Endothelial cell (in vitro differentiated cells): Measurements from ENCODE around the gene NFIB. TPM values are rescaled to one million over a fixed set of nuclear protein-coding genes. Genes with fewer than 3 reads are reported as not detected.

Experiments used
- DNase-seq: peaks from one replicate; pipeline ENCODE4 v3.0.0; 2021; ENCODE audit warnings: low spot score
- H3K27ac Mint-ChIP-seq: one replicate; pipeline ENCODE4 v1.8.0; 2021; ENCODE audit warnings: mixed read lengths, inconsistent platforms; ENCODE audit not compliant: unreplicated experiment
- H3K27me3 Mint-ChIP-seq: one replicate; pipeline ENCODE4 v1.8.0; 2021; ENCODE audit warnings: mild to moderate bottlenecking, moderate library complexity, mixed read lengths, inconsistent platforms; ENCODE audit not compliant: unreplicated experiment
- H3K36me3 Mint-ChIP-seq: one replicate; pipeline ENCODE4 v1.8.0; 2021; ENCODE audit warnings: mild to moderate bottlenecking, low read depth, mixed read lengths, inconsistent platforms; ENCODE audit not compliant: unreplicated experiment
- H3K4me1 Mint-ChIP-seq: one replicate; pipeline ENCODE4 v1.8.0; 2021; ENCODE audit warnings: mild to moderate bottlenecking, mixed read lengths, inconsistent platforms; ENCODE audit not compliant: unreplicated experiment
- H3K4me3 Mint-ChIP-seq: one replicate; pipeline ENCODE4 v1.8.0; 2021; ENCODE audit warnings: mild to moderate bottlenecking, mixed read lengths, inconsistent platforms; ENCODE audit not compliant: unreplicated experiment
- H3K9me3 Mint-ChIP-seq: one replicate; pipeline ENCODE4 v1.8.0; 2021; ENCODE audit warnings: mixed read lengths, inconsistent platforms; ENCODE audit not compliant: unreplicated experiment
- CTCF ChIP-seq: fragments of 200-600 bp; sonication (generic); IDR thresholded peaks from one replicate; pipeline ENCODE4 v1.5.0; 2021; ENCODE audit warnings: antibody characterized with exemption; ENCODE audit not compliant: unreplicated experiment
- total RNA-seq: library from RNA; stranded (reverse); fragmentation: NEBNext Ultra II Directional; extraction: Animal tissue kit (Norgen Biotek cat#: 25700); gene quantifications from one replicate; pipeline ENCODE4 v1.2.1, GENCODE V29; 2021; ENCODE audit not compliant: unreplicated experiment

The NFIB gene
- total RNA-seq, 1 donor from 2014 or later = 120 TPM

- peaks cover 4% of the 10 kb centered on the region for H3K27me3 Mint-ChIP-seq
- H3K4me3 Mint-ChIP-seq = no peak overlapping the region
- no peak overlapping the region for H3K27ac Mint-ChIP-seq
- H3K4me1 Mint-ChIP-seq = no peaks in the 10 kb centered on the region
- no peaks in the 10 kb centered on the region for H3K9me3 Mint-ChIP-seq
- DNase-seq = no peak
- peaks cover 30% of the 10 kb centered on the region for H3K36me3 Mint-ChIP-seq
- TF ChIP-seq CTCF = no peak
Measured at GRCh38 chr9:14146201-14146874, 167.6 kb downstream of the NFIB start.

GRCh38 chr9:14144215-14144614, 169.7 kb downstream of the NFIB start:
- Mint-ChIP-seq H3K27me3 (peaks cover 4% of the 10 kb centered on the region), H3K4me1 (no peaks in the 10 kb centered on the region), H3K27ac (no peak overlapping the region), H3K36me3 (peaks cover 26% of the 10 kb centered on the region), H3K9me3 (no peaks in the 10 kb centered on the region), H3K4me3 (no peak overlapping the region)
- no peak for DNase-seq
- TF ChIP-seq CTCF = no peak

- Mint-ChIP-seq H3K9me3 (no peaks in the 10 kb centered on the region), H3K27me3 (peaks cover 4% of the 10 kb centered on the region), H3K4me1 (no peaks in the 10 kb centered on the region), H3K4me3 (no peak overlapping the region), H3K36me3 (peaks cover 25% of the 10 kb centered on the region), H3K27ac (no peak overlapping the region)
- TF ChIP-seq CTCF = no peak
- DNase-seq = no peak
Measured at GRCh38 chr9:14141699-14142098, 172.2 kb downstream of the NFIB start.

GRCh38 chr9:14140096-14140697, 173.7 kb downstream of the NFIB start:
- H3K9me3 Mint-ChIP-seq = no peaks in the 10 kb centered on the region
- no peak for TF ChIP-seq CTCF
- no peak overlapping the region for H3K27ac Mint-ChIP-seq
- no peak overlapping the region for H3K4me3 Mint-ChIP-seq
- H3K4me1 Mint-ChIP-seq = no peaks in the 10 kb centered on the region
- no peak for DNase-seq
- H3K27me3 Mint-ChIP-seq = peaks cover 4% of the 10 kb centered on the region
- peaks cover 21% of the 10 kb centered on the region for H3K36me3 Mint-ChIP-seq

GRCh38 chr9:14139287-14139686, 174.7 kb downstream of the NFIB start:
- Mint-ChIP-seq H3K36me3 (peaks cover 14% of the 10 kb centered on the region), H3K4me1 (no peaks in the 10 kb centered on the region), H3K9me3 (no peaks in the 10 kb centered on the region), H3K27me3 (peaks cover 4% of the 10 kb centered on the region), H3K27ac (no peak overlapping the region), H3K4me3 (no peak overlapping the region)
- no peak for DNase-seq
- TF ChIP-seq CTCF = no peak
